Common myeloid progenitor, CD34-positive (primary cell): ENCODE data around the gene PARVA.

Experiments used
- CTCF ChIA-PET: fragments of 350-600 bp; sonication (Branson Sonifier 250); formaldehyde crosslinking; loops from one replicate; lab custom pipeline; 2021; ENCODE audit warnings: antibody characterized with exemption; lab: Charles Lee
- POLR2A ChIA-PET: fragments of 350-600 bp; sonication (Branson Sonifier 250); formaldehyde crosslinking; loops from one replicate; lab custom pipeline; 2021; ENCODE audit warnings: antibody characterized with exemption; lab: Charles Lee
- DNase-seq, 3 donors: peaks; one replicate each; pipeline versions ENCODE4 v3.0.0 to v3.0.0-alpha.2; 2013
- H3K27ac ChIP-seq, 2 experiments: 1 replicate in 1 of 2; 2 replicates in 1 of 2; pipeline ENCODE4 v1.7.0; 2013; ENCODE audit warnings: inconsistent platforms in 2 of 2, low read length in 2 of 2, mild to moderate bottlenecking in 2 of 2, low read depth in 1 of 2, moderate library complexity in 1 of 2; ENCODE audit not compliant: severe bottlenecking in 2 of 2, insufficient read depth in 1 of 2, poor library complexity in 1 of 2
- H3K27me3 ChIP-seq, 5 experiments: replicated peaks in 2 of 5; 1 replicate in 3 of 5; 2 replicates in 2 of 5; pipeline versions ENCODE4 v1.6.1 to v1.7.0; 2013; ENCODE audit warnings: low read length in 4 of 5, mild to moderate bottlenecking in 2 of 5, moderate library complexity in 2 of 5, inconsistent platforms in 1 of 5; ENCODE audit not compliant: insufficient read depth in 5 of 5, control insufficient read depth in 4 of 5
- H3K36me3 ChIP-seq, 4 experiments: 1 replicate in 2 of 4; 2 replicates in 2 of 4; pipeline versions ENCODE4 v1.6.1 to v1.7.0; 2013; ENCODE audit warnings: low read length in 3 of 4, control low read depth in 1 of 4, mild to moderate bottlenecking in 1 of 4; ENCODE audit not compliant: control insufficient read depth in 4 of 4, insufficient read depth in 4 of 4
- H3K4me1 ChIP-seq, 4 experiments: 1 replicate in 3 of 4; 2 replicates in 1 of 4; pipeline versions ENCODE4 v1.6.1 to v1.7.1; 2013; ENCODE audit warnings: low read length in 3 of 4, mild to moderate bottlenecking in 3 of 4, control low read depth in 1 of 4, inconsistent platforms in 1 of 4, moderate library complexity in 1 of 4; ENCODE audit not compliant: control insufficient read depth in 4 of 4, insufficient read depth in 4 of 4; ENCODE audit errors: control extremely low read depth in 1 of 4
- H3K4me3 ChIP-seq, 7 experiments: 1 replicate in 4 of 7; 2 replicates in 3 of 7; pipeline versions ENCODE4 v1.5.1 to v1.7.0; 2013; ENCODE audit warnings: mild to moderate bottlenecking in 7 of 7, low read length in 6 of 7, moderate library complexity in 6 of 7, inconsistent platforms in 2 of 7, low read depth in 2 of 7, control low read depth in 1 of 7; ENCODE audit not compliant: insufficient read depth in 4 of 7, control insufficient read depth in 1 of 7; ENCODE audit errors: extremely low read depth in 1 of 7
- H3K9me3 ChIP-seq, 5 experiments: 1 replicate in 4 of 5; 2 replicates in 1 of 5; pipeline versions ENCODE4 v1.6.1 to v1.7.1; 2013; ENCODE audit warnings: low read length in 4 of 5, mild to moderate bottlenecking in 2 of 5, inconsistent platforms in 1 of 5, low read depth in 1 of 5, moderate library complexity in 1 of 5; ENCODE audit not compliant: control insufficient read depth in 4 of 5, insufficient read depth in 2 of 5; ENCODE audit errors: control extremely low read depth in 1 of 5
- WGBS: methylation state at CpG from one replicate; pipeline ENCODE4 v1.1.5; 2013; ENCODE audit not compliant: insufficient coverage; 5-methylcytosine and 5-hydroxymethylcytosine counted together

PARVA gene

DNA sequence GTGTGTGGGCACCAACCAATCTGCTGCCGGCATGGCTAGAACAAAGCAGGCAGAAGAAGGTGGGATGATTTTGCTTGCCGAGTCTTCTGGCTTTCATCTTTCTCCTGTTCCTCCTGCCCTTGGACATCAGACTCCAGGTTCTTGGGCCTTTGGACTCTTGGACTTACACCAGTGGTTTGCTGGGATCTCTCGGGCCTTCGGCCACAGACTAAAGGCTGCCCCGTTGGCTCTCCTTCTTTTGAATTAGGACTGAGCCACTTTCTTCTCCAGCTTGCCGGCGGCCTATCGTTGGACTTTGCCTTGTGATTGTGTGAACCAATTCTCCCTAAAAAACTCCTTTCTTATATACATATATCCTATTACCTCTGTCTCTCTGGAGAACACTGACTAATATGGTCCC, 168.8 kb downstream of the PARVA start:
- H3K27ac ChIP-seq: no peak overlapping the region
- H3K9me3 ChIP-seq: no peaks in the 10 kb centered on the region
- peaks cover 0 to 15% (median 0%) of the 10 kb centered on the region in 5 experiments for H3K27me3 ChIP-seq
- WGBS: 98% methylated on average over 8 of the region's 8 CpGs
- no peak for DNase-seq
- no peaks in the 10 kb centered on the region for H3K36me3 ChIP-seq
- CTCF ChIA-PET: no interaction called here
- POLR2A ChIA-PET: no interaction called here
- no peak overlapping the region for H3K4me3 ChIP-seq
- no peaks in the 10 kb centered on the region for H3K4me1 ChIP-seq

GRCh38 chr11:12546660-12547059, 169.3 kb downstream of the PARVA start:
- ChIA-PET CTCF (no interaction called here), POLR2A (no interaction called here)
- Histone ChIP-seq H3K9me3 (peaks cover 0 to 4% (median 0%) of the 10 kb centered on the region in 5 experiments), H3K4me3 (no peak overlapping the region), H3K27me3 (peaks cover 0 to 13% (median 0%) of the 10 kb centered on the region in 5 experiments), H3K27ac (no peak overlapping the region), H3K36me3 (no peaks in the 10 kb centered on the region), H3K4me1 (no peaks in the 10 kb centered on the region)
- no peak for DNase-seq
- WGBS: 100% methylated on average over 5 of the region's 5 CpGs

GRCh38 chr11:12547953-12548650, 170.7 kb downstream of the PARVA start:
- Histone ChIP-seq H3K36me3 (no peaks in the 10 kb centered on the region), H3K27me3 (peaks cover 0 to 16% (median 0%) of the 10 kb centered on the region in 5 experiments), H3K4me3 (no peak overlapping the region), H3K27ac (no peak overlapping the region), H3K9me3 (peaks cover 0 to 4% (median 0%) of the 10 kb centered on the region in 5 experiments), H3K4me1 (no peaks in the 10 kb centered on the region)
- 88% methylated on average over 2 of the region's 5 CpGs for WGBS
- ChIA-PET CTCF (no interaction called here), POLR2A (no interaction called here)
- peak in 1 of 3 donors; percentile 1 for DNase-seq

DNA sequence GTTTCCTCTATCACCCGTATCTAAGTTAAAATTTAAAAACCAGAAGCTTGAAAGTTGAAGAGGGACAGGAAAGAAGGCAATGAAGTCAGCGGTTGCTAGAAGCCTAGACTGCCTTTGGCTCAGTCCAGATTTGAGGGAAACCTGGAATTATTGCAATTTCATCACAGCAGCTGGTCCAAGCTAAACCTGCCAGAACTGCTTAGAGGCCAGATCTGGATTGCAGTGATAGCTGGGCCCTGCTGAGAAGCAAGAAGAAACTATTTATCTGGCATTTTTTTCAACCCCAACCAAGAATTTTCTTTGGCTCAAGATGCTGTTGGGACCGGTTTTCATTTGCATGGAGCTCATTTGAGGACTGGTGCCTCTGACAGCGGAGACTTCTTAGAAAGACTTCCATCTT, 175.3 kb downstream of the PARVA start:
- H3K27me3 ChIP-seq: peaks cover 0 to 15% (median 2%) of the 10 kb centered on the region in 5 experiments
- no peak overlapping the region for H3K27ac ChIP-seq
- DNase-seq: no peak
- ChIA-PET CTCF (no interaction called here), POLR2A (no interaction called here)
- no peaks in the 10 kb centered on the region for H3K4me1 ChIP-seq
- peaks cover 0 to 4% (median 0%) of the 10 kb centered on the region in 5 experiments for H3K9me3 ChIP-seq
- WGBS: 92% methylated on average over 4 of the region's 4 CpGs
- H3K36me3 ChIP-seq: no peaks in the 10 kb centered on the region
- no peak overlapping the region for H3K4me3 ChIP-seq

- ChIA-PET CTCF (no interaction called here), POLR2A (no interaction called here)
- H3K4me3 ChIP-seq: no peak overlapping the region
- H3K9me3 ChIP-seq: peaks cover 0 to 4% (median 0%) of the 10 kb centered on the region in 5 experiments
- no peaks in the 10 kb centered on the region for H3K36me3 ChIP-seq
- no peak overlapping the region for H3K27ac ChIP-seq
- H3K4me1 ChIP-seq: no peaks in the 10 kb centered on the region
- no peak for DNase-seq
- WGBS: no CpG with 5 or more reads among the region's 1 CpG
- H3K27me3 ChIP-seq: peaks cover 0 to 18% (median 3%) of the 10 kb centered on the region in 5 experiments
These were observed 176.8 kb downstream of the PARVA start for GRCh38 chr11:12554122-12554521.

DNA sequence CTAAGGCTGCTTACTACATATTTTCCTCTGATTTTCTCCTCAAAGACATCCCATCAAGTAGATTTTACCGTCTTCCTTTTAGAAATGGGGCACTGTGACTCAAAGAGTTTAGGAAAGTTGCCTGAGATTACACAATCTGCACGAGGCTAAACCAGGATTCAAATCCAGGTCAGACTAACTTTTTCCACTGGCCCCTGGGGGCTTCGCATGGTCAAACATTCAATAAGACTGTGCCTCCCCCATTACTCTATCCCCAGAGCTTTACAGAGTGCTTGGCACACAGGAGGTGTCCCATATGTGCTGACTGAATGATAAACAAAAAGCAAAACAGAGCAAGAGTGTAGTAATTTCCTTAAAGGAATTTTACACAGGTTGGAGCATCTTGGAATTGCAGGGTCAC, 178.8 kb downstream of the PARVA start:
- Histone ChIP-seq H3K4me1 (no peaks in the 10 kb centered on the region), H3K27me3 (peaks cover 0 to 18% (median 5%) of the 10 kb centered on the region in 5 experiments), H3K36me3 (no peaks in the 10 kb centered on the region), H3K27ac (no peak overlapping the region), H3K9me3 (peaks cover 0 to 4% (median 0%) of the 10 kb centered on the region in 5 experiments), H3K4me3 (no peak overlapping the region)
- ChIA-PET POLR2A (no interaction called here), CTCF (no interaction called here)
- DNase-seq: no peak
- WGBS: 59% methylated on average over 3 of the region's 3 CpGs

- Histone ChIP-seq H3K4me3 (no peak overlapping the region), H3K27me3 (peaks cover 0 to 18% (median 5%) of the 10 kb centered on the region in 5 experiments), H3K36me3 (no peaks in the 10 kb centered on the region), H3K4me1 (no peaks in the 10 kb centered on the region), H3K27ac (no peak overlapping the region), H3K9me3 (peaks cover 0 to 1% (median 0%) of the 10 kb centered on the region in 5 experiments)
- ChIA-PET CTCF (no interaction called here), POLR2A (no interaction called here)
- 60% methylated on average over 6 of the region's 6 CpGs for WGBS
- no peak for DNase-seq
These were observed 179.5 kb downstream of the PARVA start for GRCh38 chr11:12556788-12557384.
